Stomach (tissue), 9 donors: Measurements from ENCODE around the gene AUTS2. TPM values are rescaled to one million over a fixed set of nuclear protein-coding genes. Genes with fewer than 3 reads are reported as not detected.
A peak's percentile ranks its signal among the peaks of the same experiment; 100 is the strongest.

Source experiments
- DNase-seq, 2 donors: peaks; one replicate each; pipeline versions ENCODE4 v3.0.0 to v3.0.0-alpha.2; 2013 to 2019
- H3K27ac ChIP-seq, 5 donors: fragments of 200-600 bp in 4 of 5; sonication (generic) in 4 of 5; one replicate each; pipeline ENCODE4 v1.5.1; 2013 to 2019; ENCODE audit warnings: mild to moderate bottlenecking in 1 of 5, moderate library complexity in 1 of 5
- H3K27me3 ChIP-seq, 3 donors: fragments of 200-600 bp; sonication (generic); one replicate each; pipeline ENCODE4 v1.5.1; 2017 to 2019; ENCODE audit warnings: mixed run types in 1 of 3
- H3K36me3 ChIP-seq, 4 donors: fragments of 200-600 bp; sonication (generic); 1 replicate in 3 of 4; 2 replicates in 1 of 4; pipeline ENCODE4 v1.5.1; 2016 to 2019
- H3K4me1 ChIP-seq, 4 donors: fragments of 200-600 bp; sonication (generic); one replicate each; pipeline ENCODE4 v1.5.1; 2016 to 2019
- H3K4me3 ChIP-seq, 4 donors: fragments of 200-600 bp; sonication (generic) in 3 of 4; one replicate each; pipeline ENCODE4 v1.5.1; 2016 to 2019; ENCODE audit warnings: mild to moderate bottlenecking in 1 of 4
- H3K9me3 ChIP-seq, 4 donors: fragments of 200-600 bp; sonication (generic); one replicate each; pipeline ENCODE4 v1.5.1; 2016 to 2019
- EP300 ChIP-seq: sonication (generic); formaldehyde crosslinking; IDR thresholded peaks from one replicate; pipeline ENCODE4 v1.6.1; 2017; ENCODE audit warnings: antibody characterized with exemption
- POLR2A ChIP-seq, 4 donors: fragments of 450-650 bp; IDR thresholded peaks; one replicate each; pipeline ENCODE4 v1.6.1; 2016; ENCODE audit warnings: antibody characterized with exemption in 4 of 4, control low read depth in 2 of 4, mild to moderate bottlenecking in 1 of 4, moderate library complexity in 1 of 4
- POLR2AphosphoS5 ChIP-seq, 3 donors: sonication (generic); formaldehyde crosslinking; IDR thresholded peaks; one replicate each; pipeline ENCODE4 v1.6.1; 2016; ENCODE audit warnings: antibody characterized with exemption in 3 of 3
- WGBS, 5 donors: extraction: QIAGEN DNeasy Blood & Tissue Kit in 3 of 5; methylation state at CpG; one replicate each; pipeline versions ENCODE4 v1.1.5 to v1.1.7; 2013 to 2018; 5-methylcytosine and 5-hydroxymethylcytosine counted together
- intact Hi-C: fragments of 100-400 bp; cut with DNase I; formaldehyde crosslinking; loops from one replicate; pipeline ENCODE4 v1.15.1; 2023; ENCODE audit warnings: low total_unique reads
- polyA plus RNA-seq, 3 donors: library from polyadenylated mRNA; stranded (reverse); fragments of 200-250 nt; gene quantifications; one replicate each; pipeline ENCODE4 v1.2.3, GENCODE V29; 2013
- total RNA-seq, 5 donors: library from RNA; depleted of rRNA; stranded (reverse); fragments of >200 nt; gene quantifications; one replicate each; pipeline versions ENCODE4 v1.1.0 to v1.2.3, GENCODE V29; 2014 to 2016
- TF ChIP-seq, protein P1 (sequence below), 7 experiments: fragments of 450-650 bp in 4 of 7; fragments of 200-600 bp in 3 of 7; sonication (generic) in 3 of 7; IDR thresholded peaks; one replicate each; pipeline ENCODE4 v1.5.1; 2016 to 2019; ENCODE audit warnings: antibody characterized with exemption in 7 of 7, control low read depth in 2 of 7, mild to moderate bottlenecking in 1 of 7
- donor health status: healthy with polysubstance abuse.
- donor health status: Bipolar disorder and iron deficiency.
- donor health status: healthy.

AUTS2 gene
- total and polyA plus RNA-seq, 8 donors = 3.8 to 90.3 (median 38.1) TPM

DNA sequence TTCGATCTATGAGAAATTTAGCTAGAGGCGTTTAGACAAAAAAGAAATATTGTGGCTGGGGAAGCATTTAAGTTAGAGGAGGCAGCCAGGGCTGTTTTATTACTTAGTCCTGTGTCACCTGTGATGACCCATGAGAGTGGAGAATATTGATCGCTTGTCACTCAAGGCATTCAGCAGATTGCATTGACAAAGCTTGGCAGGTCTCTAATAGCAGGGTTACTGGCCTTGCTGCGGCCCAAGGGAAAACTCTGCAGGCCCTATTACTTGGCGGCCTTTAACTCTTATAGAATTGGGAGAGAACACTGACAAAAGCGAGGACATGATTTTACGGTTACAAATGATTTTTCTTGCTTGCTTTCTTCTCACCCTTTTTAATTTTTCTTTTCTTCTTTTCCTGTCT is 473.5 kb downstream of the AUTS2 start:
- intact Hi-C loops = no loop called here
- 69 to 78% (median 73%) methylated on average over 7 of the region's 7 CpGs for WGBS, 5 donors
- H3K36me3 ChIP-seq = no peaks in the 10 kb centered on the region
- H3K4me3 ChIP-seq = no peak overlapping the region
- no peak for DNase-seq
- H3K27ac ChIP-seq = peak overlapping the region in 4 of 5 donors; percentile 9 to 57 (median 46)
- H3K9me3 ChIP-seq = no peaks in the 10 kb centered on the region
- TF ChIP-seq, protein P1, sequence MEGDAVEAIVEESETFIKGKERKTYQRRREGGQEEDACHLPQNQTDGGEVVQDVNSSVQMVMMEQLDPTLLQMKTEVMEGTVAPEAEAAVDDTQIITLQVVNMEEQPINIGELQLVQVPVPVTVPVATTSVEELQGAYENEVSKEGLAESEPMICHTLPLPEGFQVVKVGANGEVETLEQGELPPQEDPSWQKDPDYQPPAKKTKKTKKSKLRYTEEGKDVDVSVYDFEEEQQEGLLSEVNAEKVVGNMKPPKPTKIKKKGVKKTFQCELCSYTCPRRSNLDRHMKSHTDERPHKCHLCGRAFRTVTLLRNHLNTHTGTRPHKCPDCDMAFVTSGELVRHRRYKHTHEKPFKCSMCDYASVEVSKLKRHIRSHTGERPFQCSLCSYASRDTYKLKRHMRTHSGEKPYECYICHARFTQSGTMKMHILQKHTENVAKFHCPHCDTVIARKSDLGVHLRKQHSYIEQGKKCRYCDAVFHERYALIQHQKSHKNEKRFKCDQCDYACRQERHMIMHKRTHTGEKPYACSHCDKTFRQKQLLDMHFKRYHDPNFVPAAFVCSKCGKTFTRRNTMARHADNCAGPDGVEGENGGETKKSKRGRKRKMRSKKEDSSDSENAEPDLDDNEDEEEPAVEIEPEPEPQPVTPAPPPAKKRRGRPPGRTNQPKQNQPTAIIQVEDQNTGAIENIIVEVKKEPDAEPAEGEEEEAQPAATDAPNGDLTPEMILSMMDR (IDR thresholded peaks at IDR 0.05) = no peak
- TF ChIP-seq EP300 (no peak), POLR2A (IDR thresholded peaks at IDR 0.05) (no peak), POLR2AphosphoS5 (IDR thresholded peaks at IDR 0.05) (no peak)
- H3K27me3 ChIP-seq = no peaks in the 10 kb centered on the region
- H3K4me1 ChIP-seq = peaks cover 0 to 21% (median 7%) of the 10 kb centered on the region in 4 donors

DNA sequence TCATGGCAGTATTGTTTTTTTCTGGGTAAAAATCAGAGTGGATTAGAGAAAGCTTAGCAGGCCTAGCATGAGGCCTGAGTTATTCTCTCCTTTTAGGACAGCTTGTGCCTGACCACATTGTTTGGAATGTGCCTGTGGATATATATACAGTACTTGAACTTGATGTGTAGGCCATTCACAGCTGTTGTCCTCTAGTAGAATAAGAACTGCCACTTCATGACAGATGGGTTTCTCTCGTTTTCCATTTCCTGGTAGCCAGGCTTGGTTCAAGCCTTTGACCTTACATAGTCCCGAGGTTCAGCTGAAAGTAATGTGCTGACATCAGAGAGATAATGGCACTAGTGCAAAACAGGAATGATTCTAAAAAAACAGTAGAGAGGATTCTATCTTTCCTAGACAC is 473.9 kb downstream of the AUTS2 start:
- Histone ChIP-seq H3K4me1 (peaks cover 0 to 21% (median 7%) of the 10 kb centered on the region in 4 donors), H3K27me3 (no peaks in the 10 kb centered on the region), H3K9me3 (no peaks in the 10 kb centered on the region), H3K27ac (peak overlapping the region in 4 of 5 donors; percentile 9 to 57 (median 46)), H3K4me3 (no peak overlapping the region), H3K36me3 (no peaks in the 10 kb centered on the region)
- intact Hi-C loops = no loop called here
- DNase-seq = peak in 1 of 2 donors; percentile 71
- TF ChIP-seq, protein P1 (IDR thresholded peaks at IDR 0.05) = no peak
- peak; percentile 49 for TF ChIP-seq EP300
- peak in 2 of 3 donors; percentile 66 to 79 for TF ChIP-seq POLR2AphosphoS5 (IDR thresholded peaks at IDR 0.05)
- 27 to 37% (median 34%) methylated on average over 2 of the region's 2 CpGs for WGBS, 5 donors

DNA sequence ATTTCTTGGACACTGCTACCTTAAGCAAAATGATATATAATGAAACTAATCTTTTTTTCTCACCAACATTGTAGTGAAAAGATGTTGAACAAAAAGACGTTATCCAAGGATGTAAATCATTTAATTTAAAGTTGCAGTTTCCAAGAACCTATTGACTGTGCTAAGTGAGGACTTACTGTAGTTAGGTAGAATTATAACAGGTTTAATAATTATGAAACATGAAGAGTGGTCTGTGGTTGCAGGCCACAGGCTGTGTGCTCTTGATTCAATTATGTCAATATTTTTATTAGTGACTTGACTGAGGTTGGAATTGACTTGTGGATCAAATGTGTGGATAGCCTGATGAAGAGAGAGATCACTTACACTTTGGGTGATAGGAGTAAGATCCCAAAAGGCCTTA is 478.1 kb downstream of the AUTS2 start:
- intact Hi-C loops = no loop called here
- H3K9me3 ChIP-seq = peaks cover 0 to 3% (median 0%) of the 10 kb centered on the region in 4 donors
- H3K4me1 ChIP-seq = peaks cover 0 to 21% (median 6%) of the 10 kb centered on the region in 4 donors
- no peak for DNase-seq
- no peak overlapping the region for H3K27ac ChIP-seq
- WGBS, 5 donors = 73 to 86% (median 80%) methylated on average over 1 of the region's 1 CpG
- no peak overlapping the region for H3K4me3 ChIP-seq
- TF ChIP-seq EP300 = no peak
- no peaks in the 10 kb centered on the region for H3K27me3 ChIP-seq
- no peaks in the 10 kb centered on the region for H3K36me3 ChIP-seq

DNA sequence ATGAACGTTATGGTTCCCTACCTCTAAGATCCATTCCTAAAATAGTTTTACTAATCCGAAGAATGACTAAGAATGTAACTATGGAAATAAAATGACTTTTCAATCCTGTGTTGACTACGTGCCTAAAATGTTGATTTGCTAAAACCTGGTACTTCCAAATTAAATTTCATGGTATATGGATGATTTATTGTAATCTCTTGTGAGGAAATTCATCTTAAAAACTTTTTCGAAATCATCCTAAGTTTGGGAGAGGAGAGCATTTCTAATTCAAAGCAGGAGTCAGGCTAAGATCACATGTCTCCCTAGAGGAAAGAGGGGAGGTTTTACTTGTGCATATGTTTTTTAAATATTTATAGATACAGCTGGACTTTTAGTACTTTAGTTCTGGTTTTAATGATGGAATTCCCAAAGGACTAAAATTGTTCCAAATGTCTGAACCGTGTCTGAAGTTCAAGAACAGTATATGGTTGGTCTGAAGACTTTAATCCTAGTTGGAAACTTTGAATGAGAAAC is 483.9 kb downstream of the AUTS2 start:
- intact Hi-C loops = no loop called here
- H3K4me3 ChIP-seq = no peak overlapping the region
- no peaks in the 10 kb centered on the region for H3K27me3 ChIP-seq
- no peak overlapping the region for H3K27ac ChIP-seq
- TF ChIP-seq POLR2AphosphoS5 (IDR thresholded peaks at IDR 0.05) (no peak), POLR2A (IDR thresholded peaks at IDR 0.05) (no peak), EP300 (no peak)
- TF ChIP-seq, protein P1 (IDR thresholded peaks at IDR 0.05) = no peak
- H3K9me3 ChIP-seq = peaks cover 0 to 13% (median 5%) of the 10 kb centered on the region in 4 donors
- peak in 1 of 2 donors; percentile 62 for DNase-seq
- no peaks in the 10 kb centered on the region for H3K36me3 ChIP-seq
- no peaks in the 10 kb centered on the region for H3K4me1 ChIP-seq
- 59 to 75% (median 65%) methylated on average over 5 of the region's 5 CpGs for WGBS, 5 donors

DNA sequence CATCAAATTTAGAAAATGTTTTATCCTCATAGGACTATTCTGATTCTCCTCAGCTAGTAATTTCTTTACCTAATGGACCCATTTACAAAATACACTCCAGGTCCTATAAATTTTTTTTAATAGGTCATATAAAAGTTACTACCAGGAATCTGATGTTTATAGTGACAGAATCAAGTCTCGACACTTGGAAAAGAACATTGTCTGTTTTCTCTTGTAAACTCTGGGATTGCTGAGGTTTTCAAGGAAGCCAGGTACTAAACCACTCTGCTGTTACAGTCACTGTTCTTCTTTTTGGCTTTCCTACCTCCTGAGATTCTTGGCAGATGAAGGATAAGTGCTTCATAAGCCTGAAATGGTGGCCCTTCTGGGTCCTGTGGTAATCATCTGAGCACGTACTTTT is 493.1 kb downstream of the AUTS2 start:
- H3K27me3 ChIP-seq = no peaks in the 10 kb centered on the region
- no peak for DNase-seq
- H3K9me3 ChIP-seq = peaks cover 0 to 11% (median 3%) of the 10 kb centered on the region in 4 donors
- 87 to 96% (median 90%) methylated on average over 2 of the region's 2 CpGs for WGBS, 5 donors
- no peaks in the 10 kb centered on the region for H3K36me3 ChIP-seq
- intact Hi-C loops = no loop called here
- no peak overlapping the region for H3K27ac ChIP-seq
- TF ChIP-seq, protein P1 (IDR thresholded peaks at IDR 0.05) = no peak
- peaks cover 0 to 24% (median 14%) of the 10 kb centered on the region in 4 donors for H3K4me1 ChIP-seq
- H3K4me3 ChIP-seq = no peak overlapping the region
